Astrocyte (in vitro differentiated cells and primary cell): Measurements from ENCODE around the gene SMYD2. TPM values are rescaled to one million over a fixed set of nuclear protein-coding genes. Genes with fewer than 3 reads are reported as not detected.
A peak's percentile ranks its signal among the peaks of the same experiment; 100 is the strongest.

Source experiments
- DNase-seq: peaks from one replicate; pipeline ENCODE4 v3.0.0-alpha.2; 2010; ENCODE audit warnings: low read depth
- FAIRE-seq: peaks from 2 replicates; lab custom pipeline; 2011; peaks lifted over from hg19 to GRCh38; lab: Jason Lieb, UNC
- H2AFZ ChIP-seq: 2 replicates; pipeline ENCODE4 v1.6.0; 2012; ENCODE audit warnings: low read depth, low read length, inconsistent platforms
- H3K27ac ChIP-seq: 2 replicates; pipeline ENCODE4 v1.5.1; 2011; ENCODE audit warnings: low read depth, low read length, inconsistent platforms
- H3K27me3 ChIP-seq: 2 replicates; pipeline ENCODE4 v1.6.0; 2011; ENCODE audit warnings: low read length, inconsistent platforms; ENCODE audit not compliant: insufficient read depth
- H3K36me3 ChIP-seq: 2 replicates; pipeline ENCODE4 v1.5.1; 2011; ENCODE audit warnings: low read length, inconsistent platforms; ENCODE audit not compliant: insufficient read depth
- H3K4me1 ChIP-seq: 2 replicates; pipeline ENCODE4 v1.5.1; 2011; ENCODE audit warnings: low read length, inconsistent platforms; ENCODE audit not compliant: insufficient read depth
- H3K4me2 ChIP-seq: 2 replicates; pipeline ENCODE4 v1.6.0; 2012; ENCODE audit warnings: low read length, inconsistent platforms
- H3K4me3 ChIP-seq: 2 replicates; pipeline ENCODE4 v1.5.1; 2011; ENCODE audit warnings: low read depth, mild to moderate bottlenecking, low read length, inconsistent platforms; ENCODE audit not compliant: insufficient read depth
- H3K79me2 ChIP-seq: 2 replicates; pipeline ENCODE4 v1.6.0; 2012; ENCODE audit warnings: mild to moderate bottlenecking, low read length, inconsistent platforms; ENCODE audit not compliant: insufficient read depth
- H3K9ac ChIP-seq: 2 replicates; pipeline ENCODE4 v1.6.0; 2012; ENCODE audit warnings: mild to moderate bottlenecking, low read length, inconsistent platforms
- H3K9me3 ChIP-seq: 2 replicates; pipeline ENCODE4 v1.5.1; 2012; ENCODE audit warnings: low read depth, mild to moderate bottlenecking, low read length, inconsistent platforms; ENCODE audit not compliant: insufficient read depth
- H4K20me1 ChIP-seq: 2 replicates; pipeline ENCODE4 v1.6.0; 2012; ENCODE audit warnings: low read length, inconsistent platforms; ENCODE audit not compliant: insufficient read depth
- H3K27ac Mint-ChIP-seq: one replicate; pipeline ENCODE4 v1.8.0; 2021; ENCODE audit warnings: mild to moderate bottlenecking, mixed read lengths; ENCODE audit not compliant: unreplicated experiment
- H3K27me3 Mint-ChIP-seq: one replicate; pipeline ENCODE4 v1.8.0; 2021; ENCODE audit warnings: low read depth, mixed read lengths; ENCODE audit not compliant: unreplicated experiment
- H3K36me3 Mint-ChIP-seq: one replicate; pipeline ENCODE4 v1.8.0; 2021; ENCODE audit warnings: low read depth, mixed read lengths; ENCODE audit not compliant: unreplicated experiment
- H3K4me1 Mint-ChIP-seq: one replicate; pipeline ENCODE4 v1.8.0; 2021; ENCODE audit warnings: low read depth, mixed read lengths; ENCODE audit not compliant: unreplicated experiment
- H3K4me3 Mint-ChIP-seq: one replicate; pipeline ENCODE4 v1.8.0; 2021; ENCODE audit warnings: mild to moderate bottlenecking, moderate library complexity, mixed read lengths; ENCODE audit not compliant: unreplicated experiment
- H3K9me3 Mint-ChIP-seq: one replicate; pipeline ENCODE4 v1.8.0; 2021; ENCODE audit warnings: mild to moderate bottlenecking, mixed read lengths; ENCODE audit not compliant: unreplicated experiment
- EZH2 ChIP-seq: IDR thresholded peaks from 2 replicates; pipeline ENCODE4 v1.6.1; 2012; ENCODE audit warnings: mild to moderate bottlenecking, low read length, inconsistent platforms; ENCODE audit not compliant: insufficient read depth
- total RNA-seq: library from RNA; stranded (reverse); gene quantifications from 2 replicates; pipeline ENCODE4 v1.2.1, GENCODE V29; 2021
- TF ChIP-seq, protein P1 (sequence below): IDR thresholded peaks from 2 replicates; pipeline ENCODE4 v1.5.1; 2011; ENCODE audit warnings: low read depth, mild to moderate bottlenecking, inconsistent platforms, low read length, moderate library complexity; ENCODE audit not compliant: insufficient read depth

SMYD2 gene
- total RNA-seq, 1 donor from 2014 or later = 38.6 TPM

DNA sequence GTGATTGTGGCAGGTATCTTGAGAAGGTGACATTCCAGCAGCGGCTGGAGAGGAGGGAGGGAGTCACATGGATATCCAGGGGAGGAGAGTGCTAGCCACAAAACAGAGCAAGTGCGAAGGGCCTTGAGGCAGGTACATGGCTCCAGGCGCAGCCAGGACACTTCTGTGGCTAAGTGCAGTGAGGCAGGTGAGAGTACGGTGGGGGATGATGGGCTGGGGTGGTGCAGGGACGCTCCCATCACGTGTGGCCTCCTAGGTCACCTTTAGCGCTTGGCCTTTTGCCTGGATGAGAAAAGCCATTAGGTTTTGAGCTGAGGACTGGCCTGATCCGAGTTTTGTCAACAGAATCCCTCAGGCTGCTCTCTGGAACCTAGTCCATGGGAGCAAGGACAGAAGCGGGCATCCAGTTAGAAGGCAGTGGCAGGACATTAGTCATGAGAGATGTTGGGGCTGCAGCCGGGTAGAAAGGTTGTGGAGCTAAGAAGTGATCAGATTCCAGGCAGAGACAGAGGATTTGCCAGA, 31.6 kb downstream of the SMYD2 start:
- Histone ChIP-seq H3K4me1 (peaks cover 11% of the 10 kb centered on the region), H3K9ac (no peak overlapping the region), H4K20me1 (peaks cover 7% of the 10 kb centered on the region), H3K4me3 (no peak overlapping the region), H3K27me3 (no peaks in the 10 kb centered on the region), H3K9me3 (no peaks in the 10 kb centered on the region), H3K36me3 (no peaks in the 10 kb centered on the region), H2AFZ (no peak overlapping the region), H3K27ac (no peak overlapping the region), H3K79me2 (peaks cover 1% of the 10 kb centered on the region), H3K4me2 (no peak overlapping the region)
- Mint-ChIP-seq H3K27me3 (peaks cover 2% of the 10 kb centered on the region), H3K27ac (peak overlapping the region; percentile 8), H3K4me3 (no peak overlapping the region), H3K4me1 (peaks cover 12% of the 10 kb centered on the region), H3K9me3 (no peaks in the 10 kb centered on the region), H3K36me3 (peaks cover 4% of the 10 kb centered on the region)
- DNase-seq (no peak), FAIRE-seq (no peak)
- TF ChIP-seq EZH2 = no peak
- TF ChIP-seq, protein P1, sequence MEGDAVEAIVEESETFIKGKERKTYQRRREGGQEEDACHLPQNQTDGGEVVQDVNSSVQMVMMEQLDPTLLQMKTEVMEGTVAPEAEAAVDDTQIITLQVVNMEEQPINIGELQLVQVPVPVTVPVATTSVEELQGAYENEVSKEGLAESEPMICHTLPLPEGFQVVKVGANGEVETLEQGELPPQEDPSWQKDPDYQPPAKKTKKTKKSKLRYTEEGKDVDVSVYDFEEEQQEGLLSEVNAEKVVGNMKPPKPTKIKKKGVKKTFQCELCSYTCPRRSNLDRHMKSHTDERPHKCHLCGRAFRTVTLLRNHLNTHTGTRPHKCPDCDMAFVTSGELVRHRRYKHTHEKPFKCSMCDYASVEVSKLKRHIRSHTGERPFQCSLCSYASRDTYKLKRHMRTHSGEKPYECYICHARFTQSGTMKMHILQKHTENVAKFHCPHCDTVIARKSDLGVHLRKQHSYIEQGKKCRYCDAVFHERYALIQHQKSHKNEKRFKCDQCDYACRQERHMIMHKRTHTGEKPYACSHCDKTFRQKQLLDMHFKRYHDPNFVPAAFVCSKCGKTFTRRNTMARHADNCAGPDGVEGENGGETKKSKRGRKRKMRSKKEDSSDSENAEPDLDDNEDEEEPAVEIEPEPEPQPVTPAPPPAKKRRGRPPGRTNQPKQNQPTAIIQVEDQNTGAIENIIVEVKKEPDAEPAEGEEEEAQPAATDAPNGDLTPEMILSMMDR = no peak

DNA sequence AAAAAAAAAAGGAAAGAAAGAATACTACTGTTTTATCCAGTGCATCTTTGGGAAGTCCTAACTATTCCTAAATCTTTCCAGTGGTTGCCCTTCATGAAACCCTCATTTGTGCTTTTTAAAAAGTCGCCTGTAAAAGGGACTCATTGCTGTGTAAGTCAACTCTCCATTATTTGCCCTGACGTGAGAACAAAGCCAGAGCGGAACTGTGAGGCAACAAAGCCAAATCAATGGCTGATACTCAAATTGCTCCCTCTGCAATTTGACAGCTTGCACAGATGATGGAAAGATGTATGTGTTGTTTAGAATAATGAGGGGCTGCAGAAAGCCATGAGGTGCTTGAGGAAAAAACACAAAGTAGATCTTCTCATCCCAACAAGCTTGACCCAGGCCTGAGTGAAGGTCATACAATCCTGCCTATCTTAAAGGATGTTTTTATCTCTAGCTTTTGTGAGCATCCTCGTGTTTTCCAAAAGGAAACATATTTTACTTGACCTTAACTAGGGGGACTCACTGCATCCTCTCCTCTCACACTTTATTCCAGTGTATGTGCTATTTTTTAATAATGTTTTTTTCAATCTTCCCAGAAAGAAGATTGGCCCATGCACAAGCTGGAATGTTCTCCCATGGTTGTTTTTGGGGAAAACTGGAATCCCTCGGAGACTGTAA, 33.4 kb downstream of the SMYD2 start:
- Mint-ChIP-seq H3K4me3 (no peak overlapping the region), H3K27ac (no peak overlapping the region), H3K27me3 (peaks cover 2% of the 10 kb centered on the region), H3K9me3 (no peaks in the 10 kb centered on the region), H3K4me1 (peaks cover 24% of the 10 kb centered on the region), H3K36me3 (peaks cover 10% of the 10 kb centered on the region)
- TF ChIP-seq EZH2 = no peak
- TF ChIP-seq, protein P1 = no peak
- Histone ChIP-seq H2AFZ (no peak overlapping the region), H3K27me3 (no peaks in the 10 kb centered on the region), H3K9me3 (no peaks in the 10 kb centered on the region), H3K4me3 (no peak overlapping the region), H3K27ac (no peak overlapping the region), H3K4me1 (peaks cover 18% of the 10 kb centered on the region), H3K9ac (no peak overlapping the region), H3K4me2 (no peak overlapping the region), H3K79me2 (no peaks in the 10 kb centered on the region), H4K20me1 (peaks cover 7% of the 10 kb centered on the region), H3K36me3 (peaks cover 6% of the 10 kb centered on the region)
- FAIRE-seq = no peak
- no peak for DNase-seq

DNA sequence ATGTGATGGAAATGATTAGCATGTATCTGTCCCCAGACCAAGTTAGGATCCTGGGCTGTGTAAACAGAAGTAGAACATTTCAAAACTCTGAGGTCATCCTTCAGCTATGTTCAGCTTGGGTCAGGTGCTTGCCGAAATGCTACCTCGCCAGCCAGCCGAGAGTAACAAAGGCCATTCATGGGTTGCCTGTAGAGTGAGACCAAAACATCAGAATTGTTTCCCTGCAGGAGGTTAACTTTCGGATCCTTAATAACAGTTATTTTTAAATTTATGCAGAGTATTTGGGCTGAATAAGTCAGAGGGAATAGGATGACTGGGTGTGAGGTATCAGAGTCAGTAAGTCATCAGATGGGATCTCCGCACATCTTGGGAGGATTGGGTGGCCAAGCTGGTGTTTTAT, 35.6 kb downstream of the SMYD2 start:
- Histone ChIP-seq H3K79me2 (no peaks in the 10 kb centered on the region), H2AFZ (no peak overlapping the region), H3K4me2 (peak overlapping the region; percentile 36), H3K36me3 (peaks cover 8% of the 10 kb centered on the region), H3K9me3 (no peaks in the 10 kb centered on the region), H3K27me3 (no peaks in the 10 kb centered on the region), H3K9ac (no peak overlapping the region), H3K27ac (no peak overlapping the region), H3K4me3 (no peak overlapping the region), H4K20me1 (peaks cover 3% of the 10 kb centered on the region), H3K4me1 (peaks cover 18% of the 10 kb centered on the region)
- Mint-ChIP-seq H3K36me3 (peaks cover 18% of the 10 kb centered on the region), H3K4me1 (peaks cover 24% of the 10 kb centered on the region), H3K4me3 (no peak overlapping the region), H3K27me3 (peaks cover 2% of the 10 kb centered on the region), H3K9me3 (no peaks in the 10 kb centered on the region), H3K27ac (peak overlapping the region; percentile 11)
- DNase-seq = peak; percentile 59
- no peak for FAIRE-seq
- no peak for TF ChIP-seq EZH2
- TF ChIP-seq, protein P1 = no peak
